Measurements from ENCODE around the gene HHATL. TPM values are rescaled to one million over a fixed set of nuclear protein-coding genes. Genes with fewer than 3 reads are reported as not detected.

Gene HHATL
- total RNA-seq, 2 donors from 2014 or later = not detected

- no peak overlapping the region for H3K27ac ChIP-seq
- no peaks in the 10 kb centered on the region for H3K27me3 ChIP-seq (replicated peaks; ENCODE audit: insufficient read depth)
- H3K4me3 ChIP-seq = no peak overlapping the region
- H3K9me3 ChIP-seq = no peaks in the 10 kb centered on the region
- no peaks in the 10 kb centered on the region for H3K36me3 ChIP-seq
- H3K4me1 ChIP-seq (ENCODE audit: control insufficient read depth in 1 of 2, low read depth in 2 of 2) = no peaks in the 10 kb centered on the region
- DNase-seq (ENCODE audit: low spot score) (no peak), ATAC-seq (ENCODE audit: insufficient number of reproducible peaks, low FRiP score, low read depth) (no peak)
- no peak for TF ChIP-seq CTCF (IDR thresholded peaks at IDR 0.05)
Measured at GRCh38 chr3:42709621-42710020, 7.0 kb upstream of the HHATL start.

- ATAC-seq (ENCODE audit: insufficient number of reproducible peaks, low FRiP score, low read depth) (no peak), DNase-seq (ENCODE audit: low spot score) (no peak)
- TF ChIP-seq CTCF (IDR thresholded peaks at IDR 0.05) = no peak
- no peak overlapping the region for H3K27ac ChIP-seq
- H3K27me3 ChIP-seq (replicated peaks; ENCODE audit: insufficient read depth) = no peaks in the 10 kb centered on the region
- no peaks in the 10 kb centered on the region for H3K36me3 ChIP-seq
- H3K9me3 ChIP-seq = no peaks in the 10 kb centered on the region
- no peak overlapping the region for H3K4me3 ChIP-seq
- no peaks in the 10 kb centered on the region for H3K4me1 ChIP-seq (ENCODE audit: control insufficient read depth in 1 of 2, low read depth in 2 of 2)
Measured at GRCh38 chr3:42708611-42709151, 6.1 kb upstream of the HHATL start.

GRCh38 chr3:42707620-42708355, 5.2 kb upstream of the HHATL start:
- Histone ChIP-seq H3K4me1 (ENCODE audit: control insufficient read depth in 1 of 2, low read depth in 2 of 2) (no peaks in the 10 kb centered on the region), H3K9me3 (no peaks in the 10 kb centered on the region), H3K27ac (no peak overlapping the region), H3K27me3 (replicated peaks; ENCODE audit: insufficient read depth) (no peaks in the 10 kb centered on the region), H3K4me3 (no peak overlapping the region), H3K36me3 (no peaks in the 10 kb centered on the region)
- ATAC-seq (ENCODE audit: insufficient number of reproducible peaks, low FRiP score, low read depth) (no peak), DNase-seq (ENCODE audit: low spot score) (no peak)
- TF ChIP-seq CTCF (IDR thresholded peaks at IDR 0.05) = no peak

- no peak for ATAC-seq (ENCODE audit: insufficient number of reproducible peaks, low FRiP score, low read depth)
Measured at GRCh38 chr3:42706721-42707619, 4.4 kb upstream of the HHATL start.

More at GRCh38 chr3:42706721-42707619, 4.4 kb upstream of the HHATL start:
- Histone ChIP-seq H3K27me3 (replicated peaks; ENCODE audit: insufficient read depth) (no peaks in the 10 kb centered on the region), H3K4me1 (ENCODE audit: control insufficient read depth in 1 of 2, low read depth in 2 of 2) (peaks cover 0 to 6% of the 10 kb centered on the region in 2 donors), H3K9me3 (no peaks in the 10 kb centered on the region), H3K27ac (no peak overlapping the region), H3K4me3 (no peak overlapping the region), H3K36me3 (no peaks in the 10 kb centered on the region)
- DNase-seq (ENCODE audit: low spot score) = no peak
- no peak for TF ChIP-seq CTCF (IDR thresholded peaks at IDR 0.05)
